ENCODE results near the gene MTCL1. TPM values are rescaled to one million over a fixed set of nuclear protein-coding genes. Genes with fewer than 3 reads are reported as not detected.

Gene MTCL1
- total and polyA plus RNA-seq, 9 of the 15 experiments (the other 6 are each of a cell fraction or from before 2014, with no cell fraction given) = 0.21 to 7.4 (median 3.7) TPM

DNA sequence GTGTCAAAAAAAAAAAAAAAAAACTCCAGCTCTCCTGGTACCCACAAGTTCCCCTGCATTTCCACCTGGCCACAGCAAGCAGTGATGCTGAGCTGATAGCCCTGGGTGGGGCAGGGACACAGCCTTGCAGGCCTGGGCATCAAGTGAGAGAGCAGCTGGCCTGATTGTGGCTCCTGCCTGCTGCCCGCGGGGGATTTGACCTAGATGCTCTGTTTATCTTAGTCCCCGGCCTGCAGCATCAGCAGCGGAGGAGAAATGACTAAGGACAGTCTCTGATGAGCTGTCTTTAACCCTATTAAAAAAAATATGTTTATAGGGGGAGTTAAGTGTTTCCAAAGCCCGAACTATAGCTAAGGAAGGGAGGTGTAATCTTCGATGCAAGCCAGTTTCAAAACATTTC is 102.6 kb downstream of the MTCL1 start (continued):
- TF ChIP-seq CSDE1 (IDR thresholded peaks at IDR 0.05) (no peak), SMAD4 (CRISPR knock-in tag; conservative IDR thresholded peaks at IDR 0.05) (no peak), ZNF324 (CRISPR knock-in tag; IDR thresholded peaks at IDR 0.05) (no peak), ETV1 (tag; conservative IDR thresholded peaks at IDR 0.05; ENCODE audit: low read depth) (no peak), POLR3G (IDR thresholded peaks at IDR 0.05; ENCODE audit: extremely low read depth, insufficient read length, insufficient replicate concordance) (no peak), ZNF212 (CRISPR knock-in tag; IDR thresholded peaks at IDR 0.05) (no peak), ZNF76 (CRISPR knock-in tag; IDR thresholded peaks at IDR 0.05; ENCODE audit: borderline replicate concordance) (no peak), MTA2 (IDR thresholded peaks at IDR 0.05; ENCODE audit: low read depth) (no peak), SAP30 (IDR thresholded peaks at IDR 0.05; ENCODE audit: borderline replicate concordance, insufficient read depth, low read depth, low read length, poor library complexity, severe bottlenecking) (no peak)
- TF ChIP-seq, protein P1, sequence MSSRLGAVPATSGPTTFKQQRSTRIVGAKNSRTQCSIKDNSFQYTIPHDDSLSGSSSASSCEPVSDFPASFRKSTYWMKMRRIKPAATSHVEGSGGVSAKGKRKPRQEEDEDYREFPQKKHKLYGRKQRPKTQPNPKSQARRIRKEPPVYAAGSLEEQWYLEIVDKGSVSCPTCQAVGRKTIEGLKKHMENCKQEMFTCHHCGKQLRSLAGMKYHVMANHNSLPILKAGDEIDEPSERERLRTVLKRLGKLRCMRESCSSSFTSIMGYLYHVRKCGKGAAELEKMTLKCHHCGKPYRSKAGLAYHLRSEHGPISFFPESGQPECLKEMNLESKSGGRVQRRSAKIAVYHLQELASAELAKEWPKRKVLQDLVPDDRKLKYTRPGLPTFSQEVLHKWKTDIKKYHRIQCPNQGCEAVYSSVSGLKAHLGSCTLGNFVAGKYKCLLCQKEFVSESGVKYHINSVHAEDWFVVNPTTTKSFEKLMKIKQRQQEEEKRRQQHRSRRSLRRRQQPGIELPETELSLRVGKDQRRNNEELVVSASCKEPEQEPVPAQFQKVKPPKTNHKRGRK (tag; IDR thresholded peaks at IDR 0.05) = no peak

DNA sequence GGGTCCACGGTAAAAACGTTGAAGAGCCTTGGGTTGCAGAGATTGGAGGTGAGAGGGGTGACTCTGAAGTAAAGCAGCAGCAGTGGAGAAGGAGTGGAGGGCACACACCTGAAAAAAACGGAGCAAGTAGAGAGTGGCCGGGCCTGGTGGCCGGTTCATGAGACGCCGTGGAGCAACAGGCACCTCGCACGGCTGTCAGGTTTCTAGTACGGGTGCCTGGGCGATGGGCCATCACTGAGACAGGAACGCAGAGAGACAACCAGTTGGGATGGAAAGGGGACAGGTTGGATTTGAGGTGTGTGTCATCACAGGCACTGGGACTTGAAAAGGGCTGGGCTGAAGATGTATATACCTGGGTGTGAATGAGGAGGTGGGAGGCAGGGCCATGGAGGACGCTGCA is 104.2 kb downstream of the MTCL1 start:
- intact Hi-C loops (cut with micrococcal nuclease) (no loop called here), in situ Hi-C loops (cut with MboI) (no loop called here)
- Histone ChIP-seq H4K20me1 (replicated peaks; ENCODE audit: control insufficient read depth, insufficient read depth, low read length) (no peaks in the 10 kb centered on the region), H2AFZ (ENCODE audit: low read depth, low read length) (no peak overlapping the region), H3K9me3 (replicated peaks; ENCODE audit: control insufficient read depth, insufficient read depth, low read depth, low read length) (no peaks in the 10 kb centered on the region), H3K27ac (ENCODE audit: extremely low read depth, low read depth, low read length) (no peak overlapping the region), H3K4me3 (no peak overlapping the region), H3K4me1 (replicated peaks in 1 of 2; ENCODE audit: control insufficient read depth in 2 of 2, insufficient read depth in 2 of 2, low read length in 2 of 2) (peaks cover 0 to 2% of the 10 kb centered on the region in 2 experiments; a peak in 1 of 5 replicates), H3K36me3 (ENCODE audit: control insufficient read depth, insufficient read depth, low read length) (no peaks in the 10 kb centered on the region), H3K27me3 (ENCODE audit: control insufficient read depth in 2 of 2, insufficient read depth in 2 of 2, low read length in 2 of 2) (peaks cover 0 to 25% of the 10 kb centered on the region in 2 experiments; a peak in 3 of 5 replicates), H3K4me2 (ENCODE audit: insufficient read depth, low read length) (no peak overlapping the region), H3K9me1 (ENCODE audit: control insufficient read depth, insufficient read depth, low read length) (no peaks in the 10 kb centered on the region), H3K9ac (ENCODE audit: insufficient read depth in 1 of 2, low read depth in 2 of 2, low read length in 2 of 2) (no peak overlapping the region), H3K79me2 (ENCODE audit: control insufficient read depth, insufficient read depth, low read length) (no peaks in the 10 kb centered on the region)
- ChIA-PET CTCF (ENCODE audit: low intra/inter-chr PET ratio) (no interaction called here), POLR2A (no interaction called here)
- WGBS (ENCODE audit: insufficient coverage, low coverage, missing lambda C conversion rate) = 24% methylated on average over 13 of the region's 13 CpGs
- FAIRE-seq = no peak
- no TSS peak for BruUV-seq (replicated peaks)
- no peak for DNase-seq (ENCODE audit: extremely low read depth in 1 of 4, low spot score in 3 of 4)
- TF ChIP-seq, protein P2, sequence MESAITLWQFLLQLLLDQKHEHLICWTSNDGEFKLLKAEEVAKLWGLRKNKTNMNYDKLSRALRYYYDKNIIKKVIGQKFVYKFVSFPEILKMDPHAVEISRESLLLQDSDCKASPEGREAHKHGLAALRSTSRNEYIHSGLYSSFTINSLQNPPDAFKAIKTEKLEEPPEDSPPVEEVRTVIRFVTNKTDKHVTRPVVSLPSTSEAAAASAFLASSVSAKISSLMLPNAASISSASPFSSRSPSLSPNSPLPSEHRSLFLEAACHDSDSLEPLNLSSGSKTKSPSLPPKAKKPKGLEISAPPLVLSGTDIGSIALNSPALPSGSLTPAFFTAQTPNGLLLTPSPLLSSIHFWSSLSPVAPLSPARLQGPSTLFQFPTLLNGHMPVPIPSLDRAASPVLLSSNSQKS (CRISPR knock-in tag; IDR thresholded peaks at IDR 0.05) = no peak
- TF ChIP-seq, protein P3, sequence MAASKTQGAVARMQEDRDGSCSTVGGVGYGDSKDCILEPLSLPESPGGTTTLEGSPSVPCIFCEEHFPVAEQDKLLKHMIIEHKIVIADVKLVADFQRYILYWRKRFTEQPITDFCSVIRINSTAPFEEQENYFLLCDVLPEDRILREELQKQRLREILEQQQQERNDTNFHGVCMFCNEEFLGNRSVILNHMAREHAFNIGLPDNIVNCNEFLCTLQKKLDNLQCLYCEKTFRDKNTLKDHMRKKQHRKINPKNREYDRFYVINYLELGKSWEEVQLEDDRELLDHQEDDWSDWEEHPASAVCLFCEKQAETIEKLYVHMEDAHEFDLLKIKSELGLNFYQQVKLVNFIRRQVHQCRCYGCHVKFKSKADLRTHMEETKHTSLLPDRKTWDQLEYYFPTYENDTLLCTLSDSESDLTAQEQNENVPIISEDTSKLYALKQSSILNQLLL (CRISPR knock-in tag; IDR thresholded peaks at IDR 0.05; ENCODE audit: borderline replicate concordance) = no peak
- no peak for TF ChIP-seq ZNF695 (CRISPR knock-in tag; IDR thresholded peaks at IDR 0.05)
- TF ChIP-seq POLR2AphosphoS2 (IDR thresholded peaks at IDR 0.05; ENCODE audit: low read length) = no peak
- TF ChIP-seq HDAC1 (IDR thresholded peaks at IDR 0.05) = no peak
- no peak for TF ChIP-seq FUS (optimal IDR thresholded peaks at IDR 0.05; ENCODE audit: low read depth, low read length)
- TF ChIP-seq GABPB2 (CRISPR knock-in tag; conservative IDR thresholded peaks at IDR 0.05) = no peak
- TF ChIP-seq CBX3 (IDR thresholded peaks at IDR 0.05; ENCODE audit: borderline replicate concordance in 1 of 2, low read length in 2 of 2) = no peak
- no peak for TF ChIP-seq SOX6 (IDR thresholded peaks at IDR 0.05)
- no peak for ATAC-seq

All from K562 (cell line).